Measurements from ENCODE around the gene PPP1R9B.

DNA sequence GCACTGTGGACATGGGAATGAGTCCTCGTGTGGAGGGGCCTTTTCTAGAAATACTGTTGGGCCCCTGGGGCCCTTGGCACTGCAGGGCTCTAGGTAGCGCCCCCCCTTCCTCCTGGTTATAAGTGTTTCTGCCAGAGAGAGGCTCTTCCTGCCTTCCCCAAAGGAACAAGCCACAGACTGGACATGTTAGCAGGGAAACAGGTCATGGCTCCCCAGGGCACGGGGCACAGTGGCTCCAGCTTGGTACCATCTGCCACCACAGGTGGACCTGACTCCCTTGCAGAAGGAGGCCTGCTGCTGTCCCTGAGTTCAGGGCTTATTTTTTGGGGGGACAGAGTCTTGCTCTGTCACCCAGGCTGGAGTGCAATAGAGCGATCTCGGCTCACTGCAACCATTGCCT lies 46.5 kb downstream of the PPP1R9B start:
- TF ChIP-seq, protein P1, sequence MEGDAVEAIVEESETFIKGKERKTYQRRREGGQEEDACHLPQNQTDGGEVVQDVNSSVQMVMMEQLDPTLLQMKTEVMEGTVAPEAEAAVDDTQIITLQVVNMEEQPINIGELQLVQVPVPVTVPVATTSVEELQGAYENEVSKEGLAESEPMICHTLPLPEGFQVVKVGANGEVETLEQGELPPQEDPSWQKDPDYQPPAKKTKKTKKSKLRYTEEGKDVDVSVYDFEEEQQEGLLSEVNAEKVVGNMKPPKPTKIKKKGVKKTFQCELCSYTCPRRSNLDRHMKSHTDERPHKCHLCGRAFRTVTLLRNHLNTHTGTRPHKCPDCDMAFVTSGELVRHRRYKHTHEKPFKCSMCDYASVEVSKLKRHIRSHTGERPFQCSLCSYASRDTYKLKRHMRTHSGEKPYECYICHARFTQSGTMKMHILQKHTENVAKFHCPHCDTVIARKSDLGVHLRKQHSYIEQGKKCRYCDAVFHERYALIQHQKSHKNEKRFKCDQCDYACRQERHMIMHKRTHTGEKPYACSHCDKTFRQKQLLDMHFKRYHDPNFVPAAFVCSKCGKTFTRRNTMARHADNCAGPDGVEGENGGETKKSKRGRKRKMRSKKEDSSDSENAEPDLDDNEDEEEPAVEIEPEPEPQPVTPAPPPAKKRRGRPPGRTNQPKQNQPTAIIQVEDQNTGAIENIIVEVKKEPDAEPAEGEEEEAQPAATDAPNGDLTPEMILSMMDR (IDR thresholded peaks at IDR 0.05), result no peak
- no peak for TF ChIP-seq POLR2AphosphoS5 (IDR thresholded peaks at IDR 0.05)

All from esophagus muscularis mucosa (tissue), 3 donors.